ENCODE results near the gene SELENOK. TPM values are rescaled to one million over a fixed set of nuclear protein-coding genes. Genes with fewer than 3 reads are reported as not detected.
A peak's percentile ranks its signal among the peaks of the same experiment; 100 is the strongest.

The SELENOK gene
- total RNA-seq, 1 donor from 2014 or later, result 58.4 TPM

GRCh38 chr3:53890726-53891475 lies 758 bp downstream of the SELENOK start:
- H3K36me3 ChIP-seq (ENCODE audit: control insufficient read depth, insufficient read depth, low read length), result no peaks in the 10 kb centered on the region
- DNase-seq (ENCODE audit: low read depth), result no peak
- no peak for TF ChIP-seq CTCF (IDR thresholded peaks at IDR 0.05; ENCODE audit: insufficient read depth, low read length, poor library complexity, severe bottlenecking)
- H3K4me3 ChIP-seq (ENCODE audit: low read depth, low read length), result peak overlapping the region; percentile 76
- H3K27me3 ChIP-seq (ENCODE audit: control insufficient read depth, insufficient read depth, low read length), result no peaks in the 10 kb centered on the region

GRCh38 chr3:53888232-53888631 lies 3.4 kb downstream of the SELENOK start:
- no peak for TF ChIP-seq CTCF (IDR thresholded peaks at IDR 0.05; ENCODE audit: insufficient read depth, low read length, poor library complexity, severe bottlenecking)
- Histone ChIP-seq H3K36me3 (ENCODE audit: control insufficient read depth, insufficient read depth, low read length) (no peaks in the 10 kb centered on the region), H3K4me3 (ENCODE audit: low read depth, low read length) (no peak overlapping the region), H3K27me3 (ENCODE audit: control insufficient read depth, insufficient read depth, low read length) (no peaks in the 10 kb centered on the region)
- no peak for DNase-seq (ENCODE audit: low read depth)

GRCh38 chr3:53887446-53887845 lies 4.2 kb downstream of the SELENOK start:
- no peaks in the 10 kb centered on the region for H3K27me3 ChIP-seq (ENCODE audit: control insufficient read depth, insufficient read depth, low read length)
- no peak overlapping the region for H3K4me3 ChIP-seq (ENCODE audit: low read depth, low read length)
- no peaks in the 10 kb centered on the region for H3K36me3 ChIP-seq (ENCODE audit: control insufficient read depth, insufficient read depth, low read length)
- DNase-seq (ENCODE audit: low read depth), result no peak
- no peak for TF ChIP-seq CTCF (IDR thresholded peaks at IDR 0.05; ENCODE audit: insufficient read depth, low read length, poor library complexity, severe bottlenecking)

GRCh38 chr3:53885239-53885638 lies 6.4 kb downstream of the SELENOK start:
- H3K36me3 ChIP-seq (ENCODE audit: control insufficient read depth, insufficient read depth, low read length), result no peaks in the 10 kb centered on the region
- no peaks in the 10 kb centered on the region for H3K27me3 ChIP-seq (ENCODE audit: control insufficient read depth, insufficient read depth, low read length)
- no peak for TF ChIP-seq CTCF (IDR thresholded peaks at IDR 0.05; ENCODE audit: insufficient read depth, low read length, poor library complexity, severe bottlenecking)
- H3K4me3 ChIP-seq (ENCODE audit: low read depth, low read length), result no peak overlapping the region
- DNase-seq (ENCODE audit: low read depth), result no peak

GRCh38 chr3:53884623-53885022 lies 7.0 kb downstream of the SELENOK start:
- no peak for DNase-seq (ENCODE audit: low read depth)
- H3K27me3 ChIP-seq (ENCODE audit: control insufficient read depth, insufficient read depth, low read length), result no peaks in the 10 kb centered on the region
- H3K36me3 ChIP-seq (ENCODE audit: control insufficient read depth, insufficient read depth, low read length), result no peaks in the 10 kb centered on the region
- no peak for TF ChIP-seq CTCF (IDR thresholded peaks at IDR 0.05; ENCODE audit: insufficient read depth, low read length, poor library complexity, severe bottlenecking)
- H3K4me3 ChIP-seq (ENCODE audit: low read depth, low read length), result no peak overlapping the region

GRCh38 chr3:53883008-53883407 lies 8.7 kb downstream of the SELENOK start:
- Histone ChIP-seq H3K4me3 (ENCODE audit: low read depth, low read length) (no peak overlapping the region), H3K27me3 (ENCODE audit: control insufficient read depth, insufficient read depth, low read length) (no peaks in the 10 kb centered on the region), H3K36me3 (ENCODE audit: control insufficient read depth, insufficient read depth, low read length) (no peaks in the 10 kb centered on the region)
- TF ChIP-seq CTCF (IDR thresholded peaks at IDR 0.05; ENCODE audit: insufficient read depth, low read length, poor library complexity, severe bottlenecking), result no peak
- no peak for DNase-seq (ENCODE audit: low read depth)

Measured in kidney epithelial cell (primary cell).